HG03064 (cell line): ENCODE results near the gene B3GNT3.
"Not testable (repeated sequence)": the region's sequence is repeated elsewhere in the genome, so short reads cannot be mapped to it uniquely, and the experiment has no call there.

Source experiments
- ATAC-seq: cut with Tn5 transposase; IDR thresholded peaks from one replicate; pipeline ENCODE4 v1.9.1; 2021; ENCODE audit warnings: low read depth; ENCODE audit not compliant: unreplicated experiment

B3GNT3 gene

GRCh38 chr19:17766543-17767131 is 28.3 kb upstream of the B3GNT3 start:
- no peak for ATAC-seq

GRCh38 chr19:17767559-17767958 is 27.4 kb upstream of the B3GNT3 start:
- ATAC-seq: no peak

- ATAC-seq: no peak
These were observed 24.3 kb upstream of the B3GNT3 start for GRCh38 chr19:17770613-17771012.

- no peak for ATAC-seq
These were observed 22.8 kb upstream of the B3GNT3 start for GRCh38 chr19:17772172-17772571.

GRCh38 chr19:17775245-17775927 is 19.6 kb upstream of the B3GNT3 start:
- no peak for ATAC-seq

GRCh38 chr19:17775991-17776803 is 18.7 kb upstream of the B3GNT3 start:
- peak; percentile 45 for ATAC-seq

GRCh38 chr19:17777840-17778239 is 17.1 kb upstream of the B3GNT3 start:
- not testable (repeated sequence) for ATAC-seq

- no peak for ATAC-seq
These were observed 16.5 kb upstream of the B3GNT3 start for GRCh38 chr19:17778251-17778967.

- no peak for ATAC-seq
These were observed 15.7 kb upstream of the B3GNT3 start for GRCh38 chr19:17778968-17779929.

- no peak for ATAC-seq
These were observed 14.2 kb upstream of the B3GNT3 start for GRCh38 chr19:17780781-17781180.

- not testable (repeated sequence) for ATAC-seq
These were observed 11.2 kb upstream of the B3GNT3 start for GRCh38 chr19:17783721-17784120.

- ATAC-seq: no peak
These were observed 10.5 kb upstream of the B3GNT3 start for GRCh38 chr19:17784201-17785008.

GRCh38 chr19:17787274-17787913 is 7.5 kb upstream of the B3GNT3 start:
- ATAC-seq: no peak

- no peak for ATAC-seq
These were observed 6.3 kb upstream of the B3GNT3 start for GRCh38 chr19:17788632-17789031.

GRCh38 chr19:17790059-17790780 is 4.7 kb upstream of the B3GNT3 start:
- no peak for ATAC-seq

GRCh38 chr19:17794412-17794730 is 567 bp upstream of the B3GNT3 start:
- ATAC-seq: no peak

- ATAC-seq: no peak
These were observed 538 bp downstream of the B3GNT3 start for GRCh38 chr19:17795495-17795856.
